BE2C (cell line): ENCODE measurements around the gene ENTR1.

Experiments used
- DNase-seq: peaks from one replicate; pipeline ENCODE4 v3.0.0-alpha.2; 2020
- H3K27me3 ChIP-seq: fragments of 250-450 bp; sonication (Bioruptor Pico); 2 replicates; pipeline ENCODE4 v1.5.1; 2020; ENCODE audit warnings: mild to moderate bottlenecking
- H3K36me3 ChIP-seq: fragments of 250-450 bp; sonication (Bioruptor Pico); 2 replicates; pipeline ENCODE4 v1.5.1; 2020; ENCODE audit warnings: mild to moderate bottlenecking
- H3K4me1 ChIP-seq: fragments of 250-450 bp; sonication (Bioruptor Pico); 2 replicates; pipeline ENCODE4 v1.5.1; 2020
- H3K4me3 ChIP-seq: 2 replicates; pipeline ENCODE4 v1.5.1; 2011; ENCODE audit warnings: low read depth, low read length
- H3K9me3 ChIP-seq: fragments of 250-450 bp; sonication (Bioruptor Pico); 2 replicates; pipeline ENCODE4 v1.5.1; 2020
- CTCF ChIP-seq: IDR thresholded peaks from 2 replicates; pipeline ENCODE4 v1.5.1; 2012; ENCODE audit warnings: mild to moderate bottlenecking, low read depth, low read length

Gene ENTR1

DNA sequence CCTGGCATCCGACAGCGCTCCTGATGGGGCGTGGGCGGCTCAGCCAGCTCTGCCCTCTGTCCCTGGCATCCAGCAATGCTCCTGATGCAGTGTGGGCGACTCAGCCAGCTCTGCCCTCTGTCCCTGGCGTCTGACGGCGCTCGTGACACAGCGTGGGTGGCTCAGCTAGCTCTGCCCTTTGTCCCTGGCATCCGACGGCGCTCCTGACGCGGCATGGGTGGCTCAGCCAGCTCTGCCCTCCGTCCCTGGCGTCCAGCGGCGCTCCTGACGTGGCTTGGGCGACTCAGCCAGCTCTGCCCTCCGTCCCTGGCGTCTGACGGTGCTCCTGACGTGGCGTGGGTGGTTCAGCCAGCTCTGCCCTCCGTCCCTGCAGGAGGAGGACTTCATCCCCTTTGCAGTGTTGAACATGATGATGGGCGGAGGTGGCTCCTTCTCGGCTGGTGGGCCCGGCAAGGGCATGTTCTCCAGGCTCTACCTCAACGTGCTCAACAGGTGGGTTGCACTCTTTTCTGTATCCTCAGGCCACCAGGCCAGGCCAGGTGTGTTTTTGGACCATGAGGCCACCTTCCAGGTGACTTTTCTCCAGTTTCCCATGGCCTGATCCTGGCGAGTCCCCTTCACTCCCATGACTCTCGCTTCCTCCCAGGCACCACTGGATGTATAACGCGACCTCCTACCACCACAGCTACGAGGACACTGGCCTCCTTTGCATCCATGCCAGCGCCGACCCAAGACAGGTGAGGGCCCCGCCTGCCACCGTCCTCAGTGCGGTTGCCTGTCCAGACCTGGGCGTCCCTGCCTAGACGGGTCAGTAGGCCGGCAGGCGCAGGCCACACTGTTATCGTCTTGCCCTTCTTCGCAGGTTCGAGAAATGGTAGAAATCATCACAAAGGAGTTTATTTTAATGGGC is 8.0 kb upstream of the ENTR1 start:
- TF ChIP-seq CTCF, result no peak
- Histone ChIP-seq H3K36me3 (peaks cover 93% of the 10 kb centered on the region), H3K4me3 (no peak overlapping the region)

DNA sequence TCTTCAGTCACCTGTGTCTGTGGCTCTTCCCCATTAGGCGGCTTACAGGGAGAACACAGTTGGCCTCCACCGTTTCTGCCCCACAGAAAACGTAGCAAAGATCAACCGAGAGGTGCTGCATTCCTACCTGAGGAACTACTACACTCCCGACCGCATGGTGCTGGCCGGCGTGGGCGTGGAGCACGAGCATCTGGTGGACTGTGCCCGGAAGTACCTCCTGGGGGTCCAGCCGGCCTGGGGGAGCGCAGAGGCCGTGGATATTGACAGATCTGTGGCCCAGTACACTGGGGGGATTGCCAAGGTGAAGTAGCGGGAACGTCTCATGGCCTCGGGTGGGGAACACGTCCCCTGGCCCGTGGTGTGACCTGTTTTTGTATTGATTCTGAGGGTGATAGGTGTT is 6.5 kb upstream of the ENTR1 start:
- no peak for TF ChIP-seq CTCF
- no peaks in the 10 kb centered on the region for H3K27me3 ChIP-seq
- DNase-seq, result no peak
- H3K4me1 ChIP-seq, result peaks cover 7% of the 10 kb centered on the region; the same call in 1 of the 2 replicates
- no peaks in the 10 kb centered on the region for H3K9me3 ChIP-seq
- H3K36me3 ChIP-seq, result peaks cover 93% of the 10 kb centered on the region
- no peak overlapping the region for H3K4me3 ChIP-seq

More for the DNA sequence above, 8.0 kb upstream of the ENTR1 start:
- Histone ChIP-seq H3K27me3 (no peaks in the 10 kb centered on the region), H3K4me1 (no peaks in the 10 kb centered on the region), H3K9me3 (no peaks in the 10 kb centered on the region)
- DNase-seq, result no peak

DNA sequence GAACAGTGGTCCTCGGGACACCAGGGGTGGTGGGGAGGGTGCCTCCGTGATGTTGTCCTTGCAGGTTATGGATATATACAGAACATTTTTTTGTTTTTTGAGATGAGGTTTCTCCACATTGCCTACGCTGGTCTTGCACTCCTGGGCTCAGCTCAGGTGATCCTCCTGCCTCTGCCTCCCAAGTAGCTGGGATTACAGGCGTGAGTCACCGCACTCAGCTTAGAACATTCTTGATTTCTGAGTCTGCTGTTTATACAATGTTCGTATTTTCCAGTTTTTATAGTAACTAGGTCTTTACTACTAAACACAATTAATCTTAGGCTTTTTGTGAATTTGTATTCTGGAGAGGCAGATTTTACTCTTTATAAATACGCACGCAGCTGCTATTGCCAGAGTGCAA is 6.0 kb upstream of the ENTR1 start:
- H3K9me3 ChIP-seq, result no peaks in the 10 kb centered on the region
- no peaks in the 10 kb centered on the region for H3K27me3 ChIP-seq
- no peak for DNase-seq
- H3K4me1 ChIP-seq, result peaks cover 10% of the 10 kb centered on the region; the same call in 1 of the 2 replicates
- H3K4me3 ChIP-seq, result no peak overlapping the region
- TF ChIP-seq CTCF, result no peak
- peaks cover 88% of the 10 kb centered on the region for H3K36me3 ChIP-seq

GRCh38 chr9:136412962-136413361 is 2.5 kb upstream of the ENTR1 start:
- peaks cover 13% of the 10 kb centered on the region; the same call in 1 of the 2 replicates for H3K4me1 ChIP-seq
- H3K36me3 ChIP-seq, result peaks cover 69% of the 10 kb centered on the region
- no peaks in the 10 kb centered on the region for H3K9me3 ChIP-seq
- no peaks in the 10 kb centered on the region for H3K27me3 ChIP-seq
- DNase-seq, result peak; percentile 90
- H3K4me3 ChIP-seq, result peak overlapping the region; percentile 1
- no peak; the same call in 1 of the 2 replicates for TF ChIP-seq CTCF

DNA sequence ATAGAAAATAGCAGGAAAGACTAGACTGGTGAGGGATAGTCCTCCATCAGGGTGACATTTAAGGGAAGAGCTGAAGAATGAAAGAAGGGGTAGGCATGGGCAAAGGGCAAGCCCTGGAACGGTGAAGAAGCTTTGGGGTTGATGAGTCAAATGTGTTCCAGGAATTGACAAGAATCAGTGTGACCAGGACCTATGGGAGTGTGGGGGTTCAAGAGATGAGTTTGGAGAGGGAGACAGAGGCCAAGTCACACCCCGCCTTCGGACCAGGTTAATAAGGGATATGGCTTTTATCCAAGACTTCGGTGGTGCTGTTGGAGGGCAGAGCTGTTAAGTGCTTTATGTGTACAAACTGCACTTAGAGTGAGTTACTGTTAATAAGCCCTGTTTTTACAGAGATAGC is 964 bp upstream of the ENTR1 start:
- Histone ChIP-seq H3K4me1 (peaks cover 13% of the 10 kb centered on the region; the same call in 1 of the 2 replicates), H3K36me3 (peaks cover 69% of the 10 kb centered on the region), H3K4me3 (peak overlapping the region; percentile 85), H3K27me3 (no peaks in the 10 kb centered on the region), H3K9me3 (no peaks in the 10 kb centered on the region)
- TF ChIP-seq CTCF, result no peak
- DNase-seq, result no peak
